ENCODE measurements around the gene ZNF784.

Gene ZNF784

GRCh38 chr19:55655648-55656040 lies 31.3 kb upstream of the ZNF784 start:
- no peak for DNase-seq

GRCh38 chr19:55654868-55655647 lies 30.7 kb upstream of the ZNF784 start, which contains the start of gene U2AF2:
Gene U2AF2 (plus strand): TSS chr19:55655035. CDS start chr19:55655105, 70 bp downstream.
- DNase-seq: no peak

GRCh38 chr19:55654323-55654867 lies 30.0 kb upstream of the ZNF784 start:
- DNase-seq: peak; percentile 95

- peak; percentile 73 for DNase-seq
Measured at GRCh38 chr19:55653651-55654322, 29.4 kb upstream of the ZNF784 start.

- no peak for DNase-seq
Measured at GRCh38 chr19:55652311-55653128, 28.2 kb upstream of the ZNF784 start.

GRCh38 chr19:55651236-55651635 lies 26.9 kb upstream of the ZNF784 start:
- DNase-seq: no peak

- DNase-seq: no peak
Measured at GRCh38 chr19:55650602-55651230, 26.4 kb upstream of the ZNF784 start.

- DNase-seq: no peak
Measured at GRCh38 chr19:55650126-55650557, 25.8 kb upstream of the ZNF784 start.

- DNase-seq: no peak
Measured at GRCh38 chr19:55649268-55650125, 25.1 kb upstream of the ZNF784 start.

- no peak for DNase-seq
Measured at GRCh38 chr19:55648585-55649267, 24.4 kb upstream of the ZNF784 start.

- DNase-seq: no peak
Measured at GRCh38 chr19:55647732-55648584, 23.6 kb upstream of the ZNF784 start, which contains the start of gene CCDC106. Gene CCDC106 (plus strand): TSS chr19:55648212. CDS start chr19:55649047, 835 bp downstream.

- DNase-seq: no peak
Measured at GRCh38 chr19:55646889-55647731, 22.7 kb upstream of the ZNF784 start.

- DNase-seq: no peak
Measured at GRCh38 chr19:55645512-55645881, 21.1 kb upstream of the ZNF784 start.

GRCh38 chr19:55644842-55645511 lies 20.6 kb upstream of the ZNF784 start:
- no peak for DNase-seq

- DNase-seq: no peak
Measured at GRCh38 chr19:55644191-55644833, 19.9 kb upstream of the ZNF784 start.

- no peak for DNase-seq
Measured at GRCh38 chr19:55643887-55644176, 19.5 kb upstream of the ZNF784 start.

GRCh38 chr19:55643003-55643886 lies 18.9 kb upstream of the ZNF784 start, which contains the start of gene ZNF581:
Gene ZNF581 (plus strand): TSS chr19:55643649. CDS start chr19:55644572, 923 bp downstream.
- DNase-seq: no peak

Measured in SIG-M5 (cell line).